IPS-NIHi11 (cell line): ENCODE measurements around the gene GRK6.

Experiments
- DNase-seq: peaks from one replicate; pipeline ENCODE4 v3.0.0; 2012; ENCODE audit warnings: mixed read lengths, low spot score

GRK6 gene

DNA sequence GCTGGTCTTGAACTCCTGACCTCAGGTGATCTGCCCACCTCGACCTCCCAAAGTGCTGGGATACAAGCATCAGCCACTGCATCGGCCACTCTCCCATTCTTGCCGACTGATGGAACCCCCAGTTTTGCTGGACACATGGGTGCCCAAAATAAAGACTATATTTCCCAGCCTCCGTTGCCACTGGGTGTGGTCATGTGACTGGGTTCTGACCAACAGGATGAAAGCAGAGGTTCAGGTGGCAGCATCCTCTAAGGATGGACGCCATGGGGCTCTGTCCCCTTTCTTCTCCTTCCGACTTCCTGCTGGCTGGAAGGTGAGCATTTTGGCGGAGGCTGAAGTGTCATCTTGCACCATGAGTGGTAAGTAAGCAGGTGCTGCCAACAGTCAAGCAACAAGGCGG, 60.7 kb downstream of the GRK6 start:
- no peak for DNase-seq

DNA sequence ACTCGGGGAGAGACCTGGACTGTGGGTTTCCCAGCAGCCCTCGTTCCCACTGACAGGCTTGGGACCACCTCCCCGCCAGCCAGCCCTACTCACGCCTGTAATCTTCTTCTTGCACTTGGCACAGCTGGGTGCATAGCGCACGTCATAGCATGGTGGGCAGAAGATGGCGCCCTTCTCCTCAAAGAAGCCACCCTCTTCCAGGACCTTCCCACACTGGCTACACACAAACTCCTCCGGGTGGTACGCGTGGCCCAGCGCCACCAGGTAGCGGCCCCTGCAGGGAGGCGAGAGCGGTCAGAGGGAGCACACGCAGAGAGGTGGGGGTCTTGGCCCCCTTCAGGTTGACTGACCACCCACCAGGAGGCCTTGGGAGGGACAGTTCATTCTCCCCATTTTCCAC, 61.5 kb downstream of the GRK6 start:
- DNase-seq = no peak

DNA sequence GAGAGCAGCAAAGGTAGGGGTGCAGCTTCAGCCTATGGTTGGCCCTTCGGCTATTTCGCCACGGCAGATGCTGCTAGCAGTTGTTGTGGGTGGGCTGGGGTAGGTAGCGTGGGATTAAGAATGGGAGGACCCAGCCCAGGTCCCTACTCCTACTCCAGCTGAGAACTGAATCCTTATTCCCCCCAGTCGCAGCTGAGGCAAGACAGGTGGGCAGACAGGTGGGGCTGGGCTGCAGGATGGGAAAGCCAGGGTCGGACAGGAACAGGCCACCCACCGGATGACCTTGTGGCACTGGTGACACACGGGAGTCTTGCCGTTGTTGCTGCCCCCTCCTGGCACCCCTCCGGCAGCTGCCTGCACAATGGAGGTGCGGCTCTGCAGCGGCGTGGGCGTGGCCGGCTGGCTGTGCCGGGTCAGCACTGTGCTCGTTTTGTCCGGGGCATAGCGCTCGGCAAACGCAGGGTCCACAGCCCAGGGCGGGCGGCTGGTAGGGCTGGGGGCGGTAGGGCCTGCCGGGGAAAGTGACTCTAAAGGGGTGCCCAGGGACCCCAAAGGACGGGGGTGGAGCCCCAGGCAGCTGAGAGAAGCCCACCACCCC, 62.7 kb downstream of the GRK6 start:
- no peak for DNase-seq

DNA sequence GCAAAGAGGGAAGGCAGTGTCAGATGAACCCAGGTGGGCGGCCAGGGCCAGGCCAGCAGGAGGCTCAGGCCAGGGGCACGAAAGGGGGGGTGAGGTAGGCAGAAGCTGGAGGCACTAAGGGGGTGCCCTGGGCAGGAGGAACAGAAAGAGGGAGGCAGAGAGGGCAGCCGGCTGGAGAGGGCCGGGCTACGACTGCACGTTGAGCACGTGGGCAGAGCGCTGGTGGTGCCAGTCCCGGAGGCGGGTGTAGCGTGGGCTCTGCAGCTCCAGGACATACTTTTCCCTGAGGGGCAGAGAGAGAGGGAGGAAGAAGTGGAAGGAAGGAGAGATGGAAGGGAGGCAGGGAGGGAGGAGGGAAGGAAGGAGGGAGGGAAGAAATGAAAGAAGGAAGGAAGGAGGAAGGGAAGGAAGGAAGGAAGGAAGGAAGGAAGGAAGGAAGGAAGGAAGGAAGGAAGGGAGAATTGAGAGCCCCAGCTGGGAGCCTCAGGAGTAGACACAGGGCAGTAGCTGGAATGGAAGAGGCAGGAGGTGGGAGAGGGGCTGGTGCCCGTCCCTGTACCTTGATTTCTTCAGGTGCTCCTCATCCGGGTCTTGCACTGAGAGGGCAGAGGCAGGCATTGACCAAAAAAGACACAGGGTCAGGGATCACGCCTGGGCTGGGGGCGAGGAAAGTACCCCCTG, 64.0 kb downstream of the GRK6 start:
- DNase-seq = no peak

DNA sequence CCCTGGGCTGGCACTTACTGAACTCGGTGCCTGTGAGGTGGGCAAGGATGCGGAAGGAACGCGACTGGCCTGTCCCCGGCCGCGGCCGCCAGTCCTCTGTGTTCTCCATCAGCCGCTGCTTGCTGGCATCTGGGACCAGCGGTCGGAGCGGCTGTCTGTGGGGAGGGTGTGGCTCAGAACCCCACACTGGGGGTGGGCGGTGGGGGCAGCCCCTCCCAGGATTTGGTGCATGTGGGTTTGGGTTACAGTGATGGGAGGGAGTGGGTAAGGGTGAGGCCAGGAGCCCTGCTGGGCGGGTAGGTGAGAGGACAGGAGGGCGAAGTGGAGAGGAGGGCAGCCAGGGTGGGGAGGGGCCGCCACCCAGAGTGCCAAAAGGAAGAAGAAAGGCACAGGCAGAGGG, 64.5 kb downstream of the GRK6 start:
- no peak for DNase-seq

DNA sequence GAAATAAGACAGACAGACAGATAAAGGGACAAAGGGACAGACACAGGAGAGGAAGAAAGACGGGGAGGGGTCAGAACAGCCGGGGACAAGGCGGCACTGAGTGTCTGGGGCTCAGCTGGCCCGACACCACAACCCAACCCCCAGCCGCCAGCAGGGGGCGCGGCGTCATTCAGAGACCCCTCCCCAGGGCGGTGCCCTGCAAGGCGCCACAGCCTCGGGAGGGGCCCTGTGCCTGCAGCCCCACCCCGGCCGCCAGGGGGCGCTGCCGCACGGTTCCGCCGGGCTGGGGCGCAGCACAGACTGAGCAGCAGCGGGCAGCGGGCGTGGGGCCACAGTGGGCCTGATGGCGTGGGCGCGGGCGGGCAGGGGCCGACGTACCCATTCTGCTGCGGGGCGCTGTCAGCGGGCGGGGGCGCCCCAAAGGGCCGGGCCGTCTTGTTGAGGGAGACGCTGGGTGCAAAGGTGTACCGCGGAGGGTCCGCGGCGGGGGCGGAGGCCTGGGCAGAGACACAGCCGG, 65.0 kb downstream of the GRK6 start:
- peak; percentile 93 for DNase-seq

DNA sequence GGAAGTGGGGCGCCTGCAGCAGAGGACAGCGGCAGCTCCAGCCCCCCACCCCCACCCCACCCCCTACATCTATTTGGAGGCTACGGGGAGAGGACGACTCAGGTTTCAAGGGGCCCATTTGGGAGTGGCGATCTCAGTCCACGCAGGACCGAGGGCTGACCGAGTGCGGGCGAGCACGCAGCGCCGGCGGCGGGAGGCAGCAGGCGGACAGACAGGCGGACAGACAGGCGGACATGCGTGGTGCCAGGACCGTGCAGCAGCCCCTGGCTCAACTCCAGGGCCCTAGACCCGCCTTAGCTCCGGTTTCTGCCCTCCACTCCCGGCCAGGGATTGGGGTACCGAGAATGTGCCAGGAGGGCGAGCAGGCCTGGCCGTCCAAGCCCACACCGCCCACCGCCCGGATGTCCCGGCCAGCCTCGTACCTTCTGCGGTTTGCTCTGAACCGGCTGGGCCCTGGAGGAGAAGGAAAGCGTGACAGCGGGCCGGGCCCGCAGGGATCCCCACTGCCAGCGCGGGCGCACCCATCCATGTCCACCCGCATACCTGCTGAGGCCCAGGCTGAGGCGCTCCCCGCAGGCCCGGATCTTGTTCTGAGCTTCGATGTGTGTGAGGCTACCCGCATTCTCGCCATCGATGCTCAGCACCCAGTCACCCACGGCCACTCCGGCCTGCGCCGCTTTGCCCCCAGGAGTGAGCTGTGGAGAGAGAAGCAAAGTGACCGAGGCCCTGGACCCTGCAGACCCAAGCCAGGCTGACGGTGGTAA, 65.7 kb downstream of the GRK6 start:
- DNase-seq = no peak
